ENCODE data around the gene DOCK9.

The DOCK9 gene

GRCh38 chr13:98886587-98887230 lies 91.2 kb downstream of the DOCK9 start:
- H3K4me3 ChIP-seq (ENCODE audit: low read depth, low read length), result no peak overlapping the region
- no peak for DNase-seq (ENCODE audit: low read depth)
- TF ChIP-seq CTCF (IDR thresholded peaks at IDR 0.05; ENCODE audit: low read depth, low read length, missing control alignments), result no peak

GRCh38 chr13:98885600-98885999 lies 92.3 kb downstream of the DOCK9 start:
- no peak for TF ChIP-seq CTCF (IDR thresholded peaks at IDR 0.05; ENCODE audit: low read depth, low read length, missing control alignments)
- no peak for DNase-seq (ENCODE audit: low read depth)
- no peak overlapping the region for H3K4me3 ChIP-seq (ENCODE audit: low read depth, low read length)

GRCh38 chr13:98883998-98884397 lies 93.9 kb downstream of the DOCK9 start:
- DNase-seq (ENCODE audit: low read depth), result no peak
- H3K4me3 ChIP-seq (ENCODE audit: low read depth, low read length), result no peak overlapping the region
- TF ChIP-seq CTCF (IDR thresholded peaks at IDR 0.05; ENCODE audit: low read depth, low read length, missing control alignments), result no peak

- no peak for TF ChIP-seq CTCF (IDR thresholded peaks at IDR 0.05; ENCODE audit: low read depth, low read length, missing control alignments)
- H3K4me3 ChIP-seq (ENCODE audit: low read depth, low read length), result no peak overlapping the region
- no peak for DNase-seq (ENCODE audit: low read depth)
These were observed 96.5 kb downstream of the DOCK9 start for GRCh38 chr13:98881390-98881789.

- H3K4me3 ChIP-seq (ENCODE audit: low read depth, low read length), result no peak overlapping the region
- DNase-seq (ENCODE audit: low read depth), result no peak
- TF ChIP-seq CTCF (IDR thresholded peaks at IDR 0.05; ENCODE audit: low read depth, low read length, missing control alignments), result no peak
These were observed 97.2 kb downstream of the DOCK9 start for GRCh38 chr13:98880677-98881076.

- no peak for DNase-seq (ENCODE audit: low read depth)
- no peak for TF ChIP-seq CTCF (IDR thresholded peaks at IDR 0.05; ENCODE audit: low read depth, low read length, missing control alignments)
- H3K4me3 ChIP-seq (ENCODE audit: low read depth, low read length), result no peak overlapping the region
These were observed 97.9 kb downstream of the DOCK9 start for GRCh38 chr13:98879957-98880356.

GRCh38 chr13:98879127-98879520 lies 98.7 kb downstream of the DOCK9 start:
- DNase-seq (ENCODE audit: low read depth), result no peak
- TF ChIP-seq CTCF (IDR thresholded peaks at IDR 0.05; ENCODE audit: low read depth, low read length, missing control alignments), result no peak

More at GRCh38 chr13:98879127-98879520, 98.7 kb downstream of the DOCK9 start:
- H3K4me3 ChIP-seq (ENCODE audit: low read depth, low read length), result no peak overlapping the region
